Neuronal stem cell (in vitro differentiated cells): ENCODE results near the gene SEMA4G.

Source experiments
- DNase-seq: peaks from one replicate; pipeline ENCODE4 v3.0.0-alpha.2; 2013; ENCODE audit warnings: low spot score
- H2AFZ ChIP-seq: one replicate; pipeline ENCODE4 v1.6.1; 2013; ENCODE audit warnings: mild to moderate bottlenecking, low read length, inconsistent platforms
- H2AK5ac ChIP-seq: 2 replicates; pipeline ENCODE4 v1.6.1; 2013; ENCODE audit warnings: low read depth, mild to moderate bottlenecking, inconsistent platforms, low read length, moderate library complexity, mixed read lengths
- H2BK120ac ChIP-seq: 2 replicates; pipeline ENCODE4 v1.6.1; 2013; ENCODE audit warnings: low read depth, mild to moderate bottlenecking, inconsistent platforms, low read length, moderate library complexity, mixed read lengths
- H2BK12ac ChIP-seq: one replicate; pipeline ENCODE4 v1.6.1; 2013; ENCODE audit warnings: low read length, inconsistent platforms
- H2BK15ac ChIP-seq: 2 replicates; pipeline ENCODE4 v1.6.1; 2013; ENCODE audit warnings: mild to moderate bottlenecking, low read length, inconsistent platforms, mixed read lengths
- H2BK5ac ChIP-seq: one replicate; pipeline ENCODE4 v1.6.1; 2013; ENCODE audit warnings: inconsistent platforms, mild to moderate bottlenecking, low read length, moderate library complexity
- H3K14ac ChIP-seq: one replicate; pipeline ENCODE4 v1.6.1; 2013; ENCODE audit warnings: low read length, inconsistent platforms
- H3K18ac ChIP-seq: 2 replicates; pipeline ENCODE4 v1.6.1; 2013; ENCODE audit warnings: low read length, inconsistent platforms
- H3K23ac ChIP-seq: 2 replicates; pipeline ENCODE4 v1.6.1; 2013; ENCODE audit warnings: low read depth, mild to moderate bottlenecking, mixed read lengths, low read length, inconsistent platforms; ENCODE audit not compliant: poor library complexity
- H3K27ac ChIP-seq: replicated peaks from 3 replicates; pipeline ENCODE4 v1.5.1; 2013; ENCODE audit warnings: low read length, inconsistent platforms
- H3K27me3 ChIP-seq, 3 experiments: 2 replicates each; pipeline ENCODE4 v1.6.1; 2013; ENCODE audit warnings: low read length in 3 of 3, mild to moderate bottlenecking in 2 of 3, inconsistent platforms in 1 of 3, low read depth in 1 of 3, mixed read lengths in 1 of 3, moderate library complexity in 1 of 3; ENCODE audit not compliant: control insufficient read depth in 3 of 3, insufficient read depth in 3 of 3
- H3K36me3 ChIP-seq, 2 donors: replicated peaks in 1 of 2; 2 replicates each; pipeline ENCODE4 v1.6.1; 2013; ENCODE audit warnings: low read length in 2 of 2; ENCODE audit not compliant: control insufficient read depth in 2 of 2, insufficient read depth in 2 of 2
- H3K4ac ChIP-seq: 2 replicates; pipeline ENCODE4 v1.6.1; 2013; ENCODE audit warnings: inconsistent platforms, mild to moderate bottlenecking, low read length, moderate library complexity
- H3K4me1 ChIP-seq, 2 donors: 1 replicate in 1 of 2; 2 replicates in 1 of 2; pipeline ENCODE4 v1.6.1; 2013; ENCODE audit warnings: low read length in 2 of 2, low read depth in 1 of 2; ENCODE audit not compliant: control insufficient read depth in 2 of 2, insufficient read depth in 1 of 2
- H3K4me2 ChIP-seq: one replicate; pipeline ENCODE4 v1.6.1; 2013; ENCODE audit warnings: mild to moderate bottlenecking, low read length, inconsistent platforms; ENCODE audit not compliant: insufficient read depth, poor library complexity, severe bottlenecking
- H3K4me3 ChIP-seq, 2 donors: 2 replicates each; pipeline ENCODE4 v1.5.1; 2013; ENCODE audit warnings: low read length in 2 of 2, mild to moderate bottlenecking in 2 of 2, inconsistent platforms in 1 of 2, moderate library complexity in 1 of 2
- H3K79me1 ChIP-seq: one replicate; pipeline ENCODE4 v1.6.1; 2013; ENCODE audit warnings: low read depth, mild to moderate bottlenecking, inconsistent platforms, low read length, moderate library complexity
- H3K9ac ChIP-seq: one replicate; pipeline ENCODE4 v1.6.1; 2013; ENCODE audit warnings: mild to moderate bottlenecking, low read depth, low read length, inconsistent platforms; ENCODE audit not compliant: poor library complexity
- H3K9me3 ChIP-seq, 2 donors: replicated peaks in 1 of 2; 2 replicates each; pipeline versions ENCODE3 to v1.6.1; 2013; ENCODE audit warnings: low read length in 2 of 2, mild to moderate bottlenecking in 2 of 2, inconsistent platforms in 1 of 2, low read depth in 1 of 2, mixed read lengths in 1 of 2, moderate library complexity in 1 of 2; ENCODE audit not compliant: control insufficient read depth in 2 of 2, insufficient read depth in 1 of 2
- H4K8ac ChIP-seq: one replicate; pipeline ENCODE4 v1.6.1; 2013; ENCODE audit warnings: low read depth, mild to moderate bottlenecking, inconsistent platforms, low read length, moderate library complexity
- H4K91ac ChIP-seq: one replicate; pipeline ENCODE4 v1.6.1; 2013; ENCODE audit warnings: low read length, low read depth, mild to moderate bottlenecking, inconsistent platforms; ENCODE audit not compliant: poor library complexity
- WGBS, 2 donors: extraction: QIAGEN DNeasy Blood & Tissue Kit; methylation state at CpG; one replicate each; pipeline ENCODE4 v1.1.7; 2013; ENCODE audit warnings: missing lambda C conversion rate in 2 of 2, mixed read lengths in 1 of 2; ENCODE audit not compliant: insufficient read length in 2 of 2, insufficient replicate concordance in 1 of 2; ENCODE audit errors: extremely low coverage in 2 of 2; 5-methylcytosine and 5-hydroxymethylcytosine counted together

The SEMA4G gene

GRCh38 chr10:100986952-100987684 lies 17.8 kb downstream of the SEMA4G start, which contains the start of the genes MRPL43 and TWNK:
TSS of gene MRPL43 (minus strand) at chr10:100987497. CDS start at chr10:100987443, 54 bp downstream.
TSS of gene TWNK (plus strand) at chr10:100987543. CDS start at chr10:100988211, 668 bp downstream.
- H3K27ac ChIP-seq: peak within 1 kb of the TSS; percentile 72
- peak within 1 kb of the TSS; percentile 65 for H2BK15ac ChIP-seq
- H2BK12ac ChIP-seq: no peak within 1 kb of the TSS
- no peak within 1 kb of the TSS for H4K91ac ChIP-seq
- H3K4me2 ChIP-seq: peak within 1 kb of the TSS; percentile 82
- peak within 1 kb of the TSS; percentile 98 for H2AFZ ChIP-seq
- peaks cover 10% of the 10 kb centered on the region for H3K79me1 ChIP-seq
- H3K4ac ChIP-seq: no peak within 1 kb of the TSS
- peaks cover 12 to 13% of the 10 kb centered on the region in 2 donors for H3K4me1 ChIP-seq
- peak within 1 kb of the TSS; percentile 88 to 93 for H3K4me3 ChIP-seq
- H3K23ac ChIP-seq: peak within 1 kb of the TSS; percentile 97
- peak; percentile 82 for DNase-seq
- peak within 1 kb of the TSS; percentile 91 for H2BK5ac ChIP-seq
- H3K18ac ChIP-seq: peak within 1 kb of the TSS; percentile 98
- WGBS, 2 donors: no CpG with 5 or more reads among the region's 75 CpGs
- no peaks in the 10 kb centered on the region for H3K27me3 ChIP-seq
- H4K8ac ChIP-seq: no peak within 1 kb of the TSS
- peaks cover 0 to 3% of the 10 kb centered on the region in 2 donors for H3K9me3 ChIP-seq
- peak within 1 kb of the TSS; percentile 67 for H2AK5ac ChIP-seq
- H3K14ac ChIP-seq: peak within 1 kb of the TSS; percentile 39
- H3K9ac ChIP-seq: peak within 1 kb of the TSS; percentile 98
- no peak within 1 kb of the TSS for H2BK120ac ChIP-seq
- peaks cover 34 to 71% of the 10 kb centered on the region in 2 donors for H3K36me3 ChIP-seq

GRCh38 chr10:100987685-100988049 lies 18.4 kb downstream of the SEMA4G start:
- no peak for DNase-seq
- Histone ChIP-seq H3K23ac (peak overlapping the region; percentile 97), H2BK5ac (peak overlapping the region; percentile 91), H2BK120ac (no peak overlapping the region), H3K9me3 (peaks cover 0 to 3% of the 10 kb centered on the region in 2 donors), H3K18ac (no peak overlapping the region), H3K4me2 (peak overlapping the region; percentile 80), H2BK15ac (no peak overlapping the region), H3K4me3 (peak overlapping the region; percentile 88 to 93), H4K91ac (no peak overlapping the region), H3K9ac (peak overlapping the region; percentile 85), H3K4ac (no peak overlapping the region), H2AK5ac (no peak overlapping the region), H4K8ac (no peak overlapping the region), H2BK12ac (no peak overlapping the region), H3K36me3 (peaks cover 33 to 68% of the 10 kb centered on the region in 2 donors), H3K27me3 (no peaks in the 10 kb centered on the region), H3K27ac (no peak overlapping the region), H3K4me1 (peaks cover 12 to 13% of the 10 kb centered on the region in 2 donors), H3K79me1 (peaks cover 10% of the 10 kb centered on the region), H3K14ac (no peak overlapping the region), H2AFZ (peak overlapping the region; percentile 98)
- no CpG with 5 or more reads among the region's 15 CpGs for WGBS, 2 donors

- Histone ChIP-seq H3K27ac (no peak overlapping the region), H2BK12ac (no peak overlapping the region), H2BK5ac (no peak overlapping the region), H3K4me3 (peak overlapping the region; percentile 88 to 93), H2AFZ (no peak overlapping the region), H2AK5ac (no peak overlapping the region), H3K18ac (no peak overlapping the region), H3K9me3 (peaks cover 0 to 3% of the 10 kb centered on the region in 2 donors), H4K91ac (no peak overlapping the region), H3K79me1 (peaks cover 10% of the 10 kb centered on the region), H2BK120ac (no peak overlapping the region), H2BK15ac (no peak overlapping the region), H3K27me3 (no peaks in the 10 kb centered on the region), H3K14ac (no peak overlapping the region), H3K9ac (peak overlapping the region; percentile 85), H3K4me1 (peaks cover 12 to 13% of the 10 kb centered on the region in 2 donors), H3K23ac (no peak overlapping the region), H3K4me2 (peak overlapping the region; percentile 80), H4K8ac (no peak overlapping the region), H3K4ac (no peak overlapping the region), H3K36me3 (peaks cover 31 to 67% of the 10 kb centered on the region in 2 donors)
- no peak for DNase-seq
- no CpG with 5 or more reads among the region's 10 CpGs for WGBS, 2 donors
Observed at GRCh38 chr10:100988166-100988565, 18.9 kb downstream of the SEMA4G start.

DNA sequence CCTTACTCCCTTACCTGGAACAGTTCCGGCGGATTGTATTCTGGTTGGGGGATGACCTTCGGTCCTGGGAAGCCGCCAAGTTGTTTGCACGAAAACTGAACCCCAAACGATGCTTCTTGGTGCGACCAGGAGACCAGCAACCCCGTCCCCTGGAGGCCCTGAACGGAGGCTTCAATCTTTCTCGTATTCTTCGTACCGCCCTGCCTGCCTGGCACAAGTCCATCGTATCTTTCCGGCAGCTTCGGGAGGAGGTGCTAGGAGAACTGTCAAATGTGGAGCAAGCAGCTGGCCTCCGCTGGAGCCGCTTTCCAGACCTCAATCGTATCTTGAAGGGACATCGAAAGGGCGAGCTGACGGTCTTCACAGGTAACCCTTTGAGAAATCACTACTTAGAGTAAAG lies 19.8 kb downstream of the SEMA4G start:
- H2BK120ac ChIP-seq: no peak overlapping the region
- H3K4ac ChIP-seq: no peak overlapping the region
- peaks cover 12 to 13% of the 10 kb centered on the region in 2 donors for H3K4me1 ChIP-seq
- peaks cover 0 to 3% of the 10 kb centered on the region in 2 donors for H3K9me3 ChIP-seq
- no peaks in the 10 kb centered on the region for H3K27me3 ChIP-seq
- H3K36me3 ChIP-seq: peaks cover 35 to 68% of the 10 kb centered on the region in 2 donors
- no peak overlapping the region for H3K4me2 ChIP-seq
- H3K9ac ChIP-seq: no peak overlapping the region
- no peak overlapping the region for H4K91ac ChIP-seq
- no peak overlapping the region for H3K23ac ChIP-seq
- no peak overlapping the region for H2BK12ac ChIP-seq
- H2BK5ac ChIP-seq: no peak overlapping the region
- H2AK5ac ChIP-seq: no peak overlapping the region
- H3K27ac ChIP-seq: no peak overlapping the region
- no peak overlapping the region for H4K8ac ChIP-seq
- no CpG with 5 or more reads among the region's 21 CpGs for WGBS, 2 donors
- DNase-seq: no peak
- H3K14ac ChIP-seq: no peak overlapping the region
- H3K4me3 ChIP-seq: peak overlapping the region in 1 of 2 donors; percentile 93
- no peak overlapping the region for H2AFZ ChIP-seq
- H2BK15ac ChIP-seq: no peak overlapping the region
- H3K18ac ChIP-seq: no peak overlapping the region
- H3K79me1 ChIP-seq: peaks cover 10% of the 10 kb centered on the region
